HCT116 (cell line): ENCODE data around the gene ATP6V0A1. TPM values are rescaled to one million over a fixed set of nuclear protein-coding genes. Genes with fewer than 3 reads are reported as not detected.
A peak's percentile ranks its signal among the peaks of the same experiment; 100 is the strongest.

Experiments used
- ATAC-seq: fragments of 200-7000 bp; cut with Tn5 transposase; 2 replicates; pipeline ENCODE4 v1.9.1; 2020; ENCODE audit warnings: mild to moderate bottlenecking, moderate library complexity
- BruUV-seq: library from RNA; stranded (reverse); fragments of 400-500 nt; replicated peaks from 2 replicates; lab custom pipeline; 2021; lab: Mats Ljungman, UMichigan
- CTCF ChIA-PET: fragments of 300-600 bp; sonication (Branson Sonifier 250); formaldehyde crosslinking; loops from one replicate; lab custom pipeline; 2021; ENCODE audit warnings: antibody characterized with exemption; lab: Charles Lee
- POLR2A ChIA-PET: fragments of 300-600, 350-600 bp; sonication (Branson Sonifier 250); formaldehyde crosslinking; loops from one replicate; lab custom pipeline; 2021; ENCODE audit warnings: antibody characterized with exemption; lab: Charles Lee
- RAD21 ChIA-PET, 2 experiments: fragments of 300-600 bp; sonication (Branson Sonifier 250); formaldehyde crosslinking; loops; one replicate each; lab custom pipeline; 2023; ENCODE audit warnings: low total read pairs in 2 of 2; ENCODE audit not compliant: uncharacterized antibody in 2 of 2, unreplicated experiment in 2 of 2, low non-redundant PET in 1 of 2; lab: Charles Lee
- DNase-seq: peaks from one replicate; pipeline ENCODE4 v3.0.0-alpha.2; 2010; ENCODE audit warnings: low read depth, low spot score
- H2AFZ ChIP-seq: fragments of 200-600 bp; shearing (Covaris generic), sonication (generic); 2 replicates; pipeline ENCODE4 v1.6.1; 2017; ENCODE audit warnings: low read depth, mixed run types, mixed read lengths, antibody characterized with exemption, low read length; ENCODE audit not compliant: poor library complexity, severe bottlenecking
- H3K27ac ChIP-seq: 2 replicates; pipeline ENCODE4 v1.5.1; 2012; ENCODE audit warnings: low read depth, low read length
- H3K27me3 ChIP-seq: fragments of 200-600 bp; sonication (generic); 2 replicates; pipeline ENCODE4 v1.6.1; 2016; ENCODE audit warnings: mixed run types, low read length, mixed read lengths; ENCODE audit not compliant: insufficient read depth
- H3K36me3 ChIP-seq, 2 experiments: fragments of 200-500 bp in 1 of 2; fragments of 200-600 bp in 1 of 2; sonication (Bioruptor generic) in 1 of 2; sonication (generic) in 1 of 2; 2 replicates each; pipeline versions ENCODE4 v1.5.1 to v1.6.1; 2014 to 2016; ENCODE audit warnings: low read length in 2 of 2, inconsistent platforms in 1 of 2, mixed read lengths in 1 of 2, mixed run types in 1 of 2; ENCODE audit not compliant: insufficient read depth in 2 of 2, control insufficient read depth in 1 of 2
- H3K4me1 ChIP-seq, 2 experiments: fragments of 200-600 bp in 1 of 2; sonication (generic) in 1 of 2; 2 replicates each; pipeline versions ENCODE4 v1.5.1 to v1.6.1; 2012 to 2017; ENCODE audit warnings: low read length in 2 of 2, inconsistent platforms in 1 of 2, mild to moderate bottlenecking in 1 of 2, mixed read lengths in 1 of 2, mixed run types in 1 of 2, moderate library complexity in 1 of 2; ENCODE audit not compliant: insufficient read depth in 2 of 2, control insufficient read depth in 1 of 2
- H3K4me2 ChIP-seq: fragments of 200-600 bp; sonication (generic); 2 replicates; pipeline ENCODE4 v1.6.1; 2017; ENCODE audit warnings: mixed run types, low read length, mixed read lengths
- H3K4me3 ChIP-seq, 2 experiments: fragments of 200-600 bp in 1 of 2; sonication (generic) in 1 of 2; replicated peaks in 1 of 2; 2 replicates each; pipeline ENCODE4 v1.5.1; 2011 to 2016; ENCODE audit warnings: low read length in 2 of 2, control low read depth in 1 of 2, low read depth in 1 of 2, mild to moderate bottlenecking in 1 of 2, mixed read lengths in 1 of 2, mixed run types in 1 of 2
- H3K79me2 ChIP-seq: fragments of 200-600 bp; sonication (generic); 2 replicates; pipeline ENCODE4 v1.6.1; 2017; ENCODE audit warnings: mild to moderate bottlenecking, mixed run types, low read length, moderate library complexity, mixed read lengths; ENCODE audit not compliant: insufficient read depth
- H3K9ac ChIP-seq: fragments of 200-600 bp; sonication (generic); 2 replicates; pipeline ENCODE4 v1.6.1; 2016; ENCODE audit warnings: low read length, mixed read lengths
- H3K9me2 ChIP-seq: fragments of 200-600 bp; sonication (generic), shearing (Covaris generic); 2 replicates; pipeline ENCODE4 v1.6.1; 2017; ENCODE audit warnings: mixed run types, mild to moderate bottlenecking, moderate library complexity; ENCODE audit not compliant: insufficient read depth
- H3K9me3 ChIP-seq, 2 experiments: fragments of 200-500 bp in 1 of 2; fragments of 200-600 bp in 1 of 2; sonication (Bioruptor generic) in 1 of 2; sonication (generic) in 1 of 2; 2 replicates each; pipeline ENCODE4 v1.6.1; 2014 to 2017; ENCODE audit warnings: low read length in 2 of 2, mixed read lengths in 2 of 2, inconsistent platforms in 1 of 2, low read depth in 1 of 2, mild to moderate bottlenecking in 1 of 2, mixed run types in 1 of 2, moderate library complexity in 1 of 2; ENCODE audit not compliant: control insufficient read depth in 1 of 2, insufficient read depth in 1 of 2
- H4K20me1 ChIP-seq: fragments of 200-600 bp; sonication (generic), shearing (Covaris generic); 2 replicates; pipeline ENCODE4 v1.6.1; 2017; ENCODE audit warnings: mixed run types, mild to moderate bottlenecking, moderate library complexity; ENCODE audit not compliant: insufficient read depth
- CEBPB ChIP-seq: IDR thresholded peaks from 2 replicates; pipeline ENCODE4 v1.6.1; 2012; ENCODE audit warnings: low read depth
- EGR1 ChIP-seq: IDR thresholded peaks from 2 replicates; pipeline ENCODE4 v1.6.1; 2012; ENCODE audit warnings: low read depth
- ELF1 ChIP-seq: IDR thresholded peaks from 2 replicates; pipeline ENCODE4 v1.6.1; 2012; ENCODE audit warnings: low read depth, borderline replicate concordance
- JUND ChIP-seq: IDR thresholded peaks from 2 replicates; pipeline ENCODE4 v1.6.1; 2012
- RAD21 ChIP-seq: IDR thresholded peaks from 2 replicates; pipeline ENCODE4 v1.6.1; 2012; ENCODE audit warnings: low read depth, mild to moderate bottlenecking
- SIN3A ChIP-seq: IDR thresholded peaks from 2 replicates; pipeline ENCODE4 v1.6.1; 2012; ENCODE audit warnings: low read depth
- YY1 ChIP-seq: IDR thresholded peaks from 2 replicates; pipeline ENCODE4 v1.6.1; 2011; ENCODE audit warnings: low read length, low read depth, moderate library complexity, mild to moderate bottlenecking; ENCODE audit not compliant: insufficient replicate concordance; ENCODE audit errors: extremely low read depth
- intact Hi-C: fragments of 100-400 bp; cut with micrococcal nuclease; formaldehyde crosslinking; loops from 2 replicates; pipeline ENCODE4 v1.10.0; 2022
- total RNA-seq: library from RNA; stranded (reverse); gene quantifications from one replicate; pipeline ENCODE4 v1.2.1, GENCODE V29; 2021; ENCODE audit not compliant: unreplicated experiment
- TF ChIP-seq, protein P1 (sequence below): IDR thresholded peaks from 2 replicates; pipeline ENCODE4 v1.6.1; 2012
- TF ChIP-seq, protein P2 (sequence below): IDR thresholded peaks from 2 replicates; pipeline ENCODE4 v1.6.1; 2011; ENCODE audit warnings: mild to moderate bottlenecking, low read length, moderate library complexity; ENCODE audit not compliant: insufficient replicate concordance; ENCODE audit errors: extremely low read depth
- TF ChIP-seq, protein P3 (sequence below): IDR thresholded peaks from 2 replicates; pipeline ENCODE4 v1.6.1; 2012
- TF ChIP-seq, protein P4 (sequence below), 3 experiments: fragments of 200-600 bp in 1 of 3; sonication (generic) in 1 of 3; IDR thresholded peaks in 2 of 3; conservative IDR thresholded peaks in 1 of 3; 2 replicates each; pipeline ENCODE4 v1.5.1; 2012 to 2017; ENCODE audit warnings: low read depth in 2 of 3, low read length in 2 of 3, antibody characterized with exemption in 1 of 3, borderline replicate concordance in 1 of 3, control low read depth in 1 of 3, mild to moderate bottlenecking in 1 of 3, mixed read lengths in 1 of 3, mixed run types in 1 of 3, moderate library complexity in 1 of 3; ENCODE audit not compliant: insufficient read depth in 1 of 3

Gene ATP6V0A1
- total RNA-seq, 1 experiment from 2014 or later = 65.2 TPM

DNA sequence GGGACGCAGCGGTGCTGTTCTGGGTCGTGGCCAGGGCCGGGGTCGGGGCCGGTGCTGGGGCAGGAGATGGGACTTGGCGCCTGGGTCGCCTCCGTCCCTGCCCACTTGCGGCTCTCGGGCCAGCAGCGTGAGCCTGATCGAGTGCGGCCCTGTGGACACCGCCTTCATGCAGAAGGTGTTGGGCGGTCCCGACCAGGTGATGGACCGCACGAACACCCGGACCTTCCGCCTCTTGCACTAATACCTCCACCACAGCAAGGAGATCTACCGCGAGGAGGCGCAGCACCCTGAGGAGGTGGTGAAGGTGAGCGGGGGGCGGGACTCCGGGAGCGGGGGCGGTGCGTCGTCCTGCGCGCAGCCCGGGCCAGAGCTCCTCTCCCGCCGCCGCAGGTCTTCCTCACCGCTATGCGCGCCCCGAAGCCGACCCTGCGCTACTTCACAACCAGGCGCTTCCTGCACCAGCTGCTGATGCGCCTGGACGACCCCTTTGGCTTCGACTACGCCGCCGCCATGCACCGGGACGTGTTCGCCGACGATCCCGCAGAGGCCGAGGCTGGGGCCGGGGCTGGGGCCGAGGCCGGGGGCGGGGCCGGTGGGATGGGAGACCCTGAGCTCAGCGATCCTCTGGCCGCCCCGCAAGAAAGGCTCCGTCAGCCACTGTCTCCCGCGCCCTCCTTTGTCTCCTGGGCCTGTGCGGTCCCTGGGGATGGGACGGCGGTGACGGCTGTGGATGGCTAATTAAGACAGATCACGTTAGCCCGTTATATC, 89.6 kb downstream of the ATP6V0A1 start:
- Histone ChIP-seq H3K4me1 (peaks cover 0 to 14% of the 10 kb centered on the region in 2 experiments; a peak in 2 of 4 replicates), H3K9me2 (no peaks in the 10 kb centered on the region), H2AFZ (no peak overlapping the region), H3K4me3 (peak overlapping the region; percentile 17 to 44), H3K36me3 (no peaks in the 10 kb centered on the region), H3K79me2 (peaks cover under 1% of the 10 kb centered on the region; the same call in 1 of the 2 replicates), H4K20me1 (no peaks in the 10 kb centered on the region), H3K27ac (no peak overlapping the region), H3K9ac (peak overlapping the region; percentile 20; the same call in 1 of the 2 replicates), H3K4me2 (peak overlapping the region; percentile 70), H3K9me3 (no peaks in the 10 kb centered on the region), H3K27me3 (no peaks in the 10 kb centered on the region)
- ChIA-PET POLR2A (interaction anchor here (0.6 kb wide), 1 partner anchor 578 kb away, joined by 3 read pairs; no protein-coding TSS in a partner anchor), CTCF (interaction anchor here (0.7 to 1.7 kb wide), 8 partner anchors 11 to 215 kb away, joined by 3 to 7 read pairs (median 3); partner anchors contain the start of gene NAGLU), RAD21 (no interaction called here)
- intact Hi-C loops = no loop called here
- DNase-seq (no peak), ATAC-seq (peak; percentile 87)
- BruUV-seq = no TSS peak
- TF ChIP-seq, protein P1, sequence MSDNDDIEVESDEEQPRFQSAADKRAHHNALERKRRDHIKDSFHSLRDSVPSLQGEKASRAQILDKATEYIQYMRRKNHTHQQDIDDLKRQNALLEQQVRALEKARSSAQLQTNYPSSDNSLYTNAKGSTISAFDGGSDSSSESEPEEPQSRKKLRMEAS = no peak
- TF ChIP-seq SIN3A (no peak), EGR1 (peak; percentile 93), CEBPB (no peak), ELF1 (no peak), JUND (no peak), RAD21 (no peak; the same call in 1 of the 2 replicates), YY1 (no peak)
- TF ChIP-seq, protein P2, sequence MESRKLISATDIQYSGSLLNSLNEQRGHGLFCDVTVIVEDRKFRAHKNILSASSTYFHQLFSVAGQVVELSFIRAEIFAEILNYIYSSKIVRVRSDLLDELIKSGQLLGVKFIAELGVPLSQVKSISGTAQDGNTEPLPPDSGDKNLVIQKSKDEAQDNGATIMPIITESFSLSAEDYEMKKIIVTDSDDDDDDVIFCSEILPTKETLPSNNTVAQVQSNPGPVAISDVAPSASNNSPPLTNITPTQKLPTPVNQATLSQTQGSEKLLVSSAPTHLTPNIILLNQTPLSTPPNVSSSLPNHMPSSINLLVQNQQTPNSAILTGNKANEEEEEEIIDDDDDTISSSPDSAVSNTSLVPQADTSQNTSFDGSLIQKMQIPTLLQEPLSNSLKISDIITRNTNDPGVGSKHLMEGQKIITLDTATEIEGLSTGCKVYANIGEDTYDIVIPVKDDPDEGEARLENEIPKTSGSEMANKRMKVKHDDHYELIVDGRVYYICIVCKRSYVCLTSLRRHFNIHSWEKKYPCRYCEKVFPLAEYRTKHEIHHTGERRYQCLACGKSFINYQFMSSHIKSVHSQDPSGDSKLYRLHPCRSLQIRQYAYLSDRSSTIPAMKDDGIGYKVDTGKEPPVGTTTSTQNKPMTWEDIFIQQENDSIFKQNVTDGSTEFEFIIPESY = no peak
- TF ChIP-seq, protein P3, sequence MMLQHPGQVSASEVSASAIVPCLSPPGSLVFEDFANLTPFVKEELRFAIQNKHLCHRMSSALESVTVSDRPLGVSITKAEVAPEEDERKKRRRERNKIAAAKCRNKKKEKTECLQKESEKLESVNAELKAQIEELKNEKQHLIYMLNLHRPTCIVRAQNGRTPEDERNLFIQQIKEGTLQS = no peak
- TF ChIP-seq, protein P4, sequence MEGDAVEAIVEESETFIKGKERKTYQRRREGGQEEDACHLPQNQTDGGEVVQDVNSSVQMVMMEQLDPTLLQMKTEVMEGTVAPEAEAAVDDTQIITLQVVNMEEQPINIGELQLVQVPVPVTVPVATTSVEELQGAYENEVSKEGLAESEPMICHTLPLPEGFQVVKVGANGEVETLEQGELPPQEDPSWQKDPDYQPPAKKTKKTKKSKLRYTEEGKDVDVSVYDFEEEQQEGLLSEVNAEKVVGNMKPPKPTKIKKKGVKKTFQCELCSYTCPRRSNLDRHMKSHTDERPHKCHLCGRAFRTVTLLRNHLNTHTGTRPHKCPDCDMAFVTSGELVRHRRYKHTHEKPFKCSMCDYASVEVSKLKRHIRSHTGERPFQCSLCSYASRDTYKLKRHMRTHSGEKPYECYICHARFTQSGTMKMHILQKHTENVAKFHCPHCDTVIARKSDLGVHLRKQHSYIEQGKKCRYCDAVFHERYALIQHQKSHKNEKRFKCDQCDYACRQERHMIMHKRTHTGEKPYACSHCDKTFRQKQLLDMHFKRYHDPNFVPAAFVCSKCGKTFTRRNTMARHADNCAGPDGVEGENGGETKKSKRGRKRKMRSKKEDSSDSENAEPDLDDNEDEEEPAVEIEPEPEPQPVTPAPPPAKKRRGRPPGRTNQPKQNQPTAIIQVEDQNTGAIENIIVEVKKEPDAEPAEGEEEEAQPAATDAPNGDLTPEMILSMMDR (IDR thresholded peaks at IDR 0.05 in 2 of 3, conservative IDR thresholded peaks at IDR 0.05 in 1 of 3; ENCODE audit: borderline replicate concordance in 1 of 3, insufficient read depth in 1 of 3, low read depth in 2 of 3, low read length in 2 of 3) = peak; percentile 39 to 54 (median 41); a peak in 5 of 6 replicates
